ENCODE results near the gene SUGCT. TPM values are rescaled to one million over a fixed set of nuclear protein-coding genes. Genes with fewer than 3 reads are reported as not detected.

The SUGCT gene
- polyA plus RNA-seq, 1 donor = 18.8 TPM

GRCh38 chr7:40676221-40676620, 541.4 kb downstream of the SUGCT start:
- no peak for DNase-seq
- H3K36me3 ChIP-seq (ENCODE audit: control insufficient read depth, insufficient read depth, low read length) = no peaks in the 10 kb centered on the region
- no peaks in the 10 kb centered on the region for H3K9me3 ChIP-seq (ENCODE audit: control insufficient read depth, low read depth, low read length)
- H3K4me1 ChIP-seq (ENCODE audit: control insufficient read depth, insufficient read depth, low read length) = no peaks in the 10 kb centered on the region
- no peaks in the 10 kb centered on the region for H3K27me3 ChIP-seq (ENCODE audit: control insufficient read depth, insufficient read depth, low read length)
- WGBS (ENCODE audit: insufficient coverage, low lambda C conversion rate) = no CpG with 5 or more reads among the region's 6 CpGs
- H3K4me3 ChIP-seq (ENCODE audit: low read length) = no peak overlapping the region
- no peak overlapping the region for H3K27ac ChIP-seq (ENCODE audit: low read length)

- Histone ChIP-seq H3K36me3 (ENCODE audit: control insufficient read depth, insufficient read depth, low read length) (no peaks in the 10 kb centered on the region), H3K4me3 (ENCODE audit: low read length) (no peak overlapping the region), H3K27ac (ENCODE audit: low read length) (no peak overlapping the region), H3K9me3 (ENCODE audit: control insufficient read depth, low read depth, low read length) (no peaks in the 10 kb centered on the region), H3K4me1 (ENCODE audit: control insufficient read depth, insufficient read depth, low read length) (no peaks in the 10 kb centered on the region), H3K27me3 (ENCODE audit: control insufficient read depth, insufficient read depth, low read length) (no peaks in the 10 kb centered on the region)
- WGBS (ENCODE audit: insufficient coverage, low lambda C conversion rate) = no CpG with 5 or more reads among the region's 1 CpG
- no peak for DNase-seq
These were observed 545.9 kb downstream of the SUGCT start for GRCh38 chr7:40680657-40681056.

- H3K27ac ChIP-seq (ENCODE audit: low read length) = no peak overlapping the region
- H3K4me3 ChIP-seq (ENCODE audit: low read length) = no peak overlapping the region
- H3K4me1 ChIP-seq (ENCODE audit: control insufficient read depth, insufficient read depth, low read length) = no peaks in the 10 kb centered on the region
- DNase-seq = no peak
- no peaks in the 10 kb centered on the region for H3K36me3 ChIP-seq (ENCODE audit: control insufficient read depth, insufficient read depth, low read length)
- no peaks in the 10 kb centered on the region for H3K9me3 ChIP-seq (ENCODE audit: control insufficient read depth, low read depth, low read length)
- no peaks in the 10 kb centered on the region for H3K27me3 ChIP-seq (ENCODE audit: control insufficient read depth, insufficient read depth, low read length)
These were observed 547.9 kb downstream of the SUGCT start for GRCh38 chr7:40682696-40683095.

GRCh38 chr7:40694026-40694809, 559.4 kb downstream of the SUGCT start:
- no peak overlapping the region for H3K4me3 ChIP-seq (ENCODE audit: low read length)
- no peak for DNase-seq
- H3K4me1 ChIP-seq (ENCODE audit: control insufficient read depth, insufficient read depth, low read length) = no peaks in the 10 kb centered on the region
- no peak overlapping the region for H3K27ac ChIP-seq (ENCODE audit: low read length)
- 79% methylated on average over 3 of the region's 6 CpGs for WGBS (ENCODE audit: insufficient coverage, low lambda C conversion rate)
- no peaks in the 10 kb centered on the region for H3K27me3 ChIP-seq (ENCODE audit: control insufficient read depth, insufficient read depth, low read length)
- H3K9me3 ChIP-seq (ENCODE audit: control insufficient read depth, low read depth, low read length) = no peaks in the 10 kb centered on the region
- no peaks in the 10 kb centered on the region for H3K36me3 ChIP-seq (ENCODE audit: control insufficient read depth, insufficient read depth, low read length)

- no peak for DNase-seq
- Histone ChIP-seq H3K9me3 (ENCODE audit: control insufficient read depth, low read depth, low read length) (no peaks in the 10 kb centered on the region), H3K4me1 (ENCODE audit: control insufficient read depth, insufficient read depth, low read length) (no peaks in the 10 kb centered on the region), H3K4me3 (ENCODE audit: low read length) (no peak overlapping the region), H3K27ac (ENCODE audit: low read length) (no peak overlapping the region), H3K36me3 (ENCODE audit: control insufficient read depth, insufficient read depth, low read length) (no peaks in the 10 kb centered on the region), H3K27me3 (ENCODE audit: control insufficient read depth, insufficient read depth, low read length) (no peaks in the 10 kb centered on the region)
- WGBS (ENCODE audit: insufficient coverage, low lambda C conversion rate) = no CpG with 5 or more reads among the region's 3 CpGs
These were observed 560.2 kb downstream of the SUGCT start for GRCh38 chr7:40694991-40695390.

GRCh38 chr7:40697653-40698052, 562.8 kb downstream of the SUGCT start:
- no peak overlapping the region for H3K27ac ChIP-seq (ENCODE audit: low read length)
- H3K9me3 ChIP-seq (ENCODE audit: control insufficient read depth, low read depth, low read length) = no peaks in the 10 kb centered on the region
- H3K4me1 ChIP-seq (ENCODE audit: control insufficient read depth, insufficient read depth, low read length) = no peaks in the 10 kb centered on the region
- 80% methylated on average over 1 of the region's 4 CpGs for WGBS (ENCODE audit: insufficient coverage, low lambda C conversion rate)
- H3K27me3 ChIP-seq (ENCODE audit: control insufficient read depth, insufficient read depth, low read length) = no peaks in the 10 kb centered on the region
- DNase-seq = no peak
- H3K4me3 ChIP-seq (ENCODE audit: low read length) = no peak overlapping the region
- H3K36me3 ChIP-seq (ENCODE audit: control insufficient read depth, insufficient read depth, low read length) = no peaks in the 10 kb centered on the region

GRCh38 chr7:40698214-40698920, 563.6 kb downstream of the SUGCT start:
- no peaks in the 10 kb centered on the region for H3K36me3 ChIP-seq (ENCODE audit: control insufficient read depth, insufficient read depth, low read length)
- 100% methylated on average over 1 of the region's 6 CpGs for WGBS (ENCODE audit: insufficient coverage, low lambda C conversion rate)
- no peak for DNase-seq
- H3K9me3 ChIP-seq (ENCODE audit: control insufficient read depth, low read depth, low read length) = no peaks in the 10 kb centered on the region
- no peaks in the 10 kb centered on the region for H3K27me3 ChIP-seq (ENCODE audit: control insufficient read depth, insufficient read depth, low read length)
- no peak overlapping the region for H3K4me3 ChIP-seq (ENCODE audit: low read length)
- H3K4me1 ChIP-seq (ENCODE audit: control insufficient read depth, insufficient read depth, low read length) = no peaks in the 10 kb centered on the region
- H3K27ac ChIP-seq (ENCODE audit: low read length) = no peak overlapping the region

GRCh38 chr7:40698921-40699260, 564.1 kb downstream of the SUGCT start:
- Histone ChIP-seq H3K9me3 (ENCODE audit: control insufficient read depth, low read depth, low read length) (no peaks in the 10 kb centered on the region), H3K4me1 (ENCODE audit: control insufficient read depth, insufficient read depth, low read length) (no peaks in the 10 kb centered on the region), H3K4me3 (ENCODE audit: low read length) (no peak overlapping the region), H3K27me3 (ENCODE audit: control insufficient read depth, insufficient read depth, low read length) (no peaks in the 10 kb centered on the region), H3K27ac (ENCODE audit: low read length) (no peak overlapping the region), H3K36me3 (ENCODE audit: control insufficient read depth, insufficient read depth, low read length) (no peaks in the 10 kb centered on the region)
- no peak for DNase-seq
- whole genome bisulfite sequencing (ENCODE audit: insufficient coverage, low lambda C conversion rate) = no CpG with 5 or more reads among the region's 1 CpG

- H3K4me3 ChIP-seq (ENCODE audit: low read length) = no peak overlapping the region
- no peaks in the 10 kb centered on the region for H3K27me3 ChIP-seq (ENCODE audit: control insufficient read depth, insufficient read depth, low read length)
- WGBS (ENCODE audit: insufficient coverage, low lambda C conversion rate) = no CpG with 5 or more reads among the region's 9 CpGs
- H3K36me3 ChIP-seq (ENCODE audit: control insufficient read depth, insufficient read depth, low read length) = no peaks in the 10 kb centered on the region
- no peak for DNase-seq
- H3K9me3 ChIP-seq (ENCODE audit: control insufficient read depth, low read depth, low read length) = no peaks in the 10 kb centered on the region
- H3K4me1 ChIP-seq (ENCODE audit: control insufficient read depth, insufficient read depth, low read length) = no peaks in the 10 kb centered on the region
- H3K27ac ChIP-seq (ENCODE audit: low read length) = no peak overlapping the region
These were observed 566.0 kb downstream of the SUGCT start for GRCh38 chr7:40700653-40701421.

GRCh38 chr7:40701836-40702551, 567.2 kb downstream of the SUGCT start:
- H3K9me3 ChIP-seq (ENCODE audit: control insufficient read depth, low read depth, low read length) = no peaks in the 10 kb centered on the region
- no peaks in the 10 kb centered on the region for H3K36me3 ChIP-seq (ENCODE audit: control insufficient read depth, insufficient read depth, low read length)
- H3K4me1 ChIP-seq (ENCODE audit: control insufficient read depth, insufficient read depth, low read length) = no peaks in the 10 kb centered on the region
- no peaks in the 10 kb centered on the region for H3K27me3 ChIP-seq (ENCODE audit: control insufficient read depth, insufficient read depth, low read length)
- H3K4me3 ChIP-seq (ENCODE audit: low read length) = no peak overlapping the region
- no CpG with 5 or more reads among the region's 3 CpGs for WGBS (ENCODE audit: insufficient coverage, low lambda C conversion rate)
- no peak for DNase-seq
- no peak overlapping the region for H3K27ac ChIP-seq (ENCODE audit: low read length)
